GM12892 (cell line): ENCODE measurements around the gene P2RX1.

Experiments
- POLR2A ChIP-seq: IDR thresholded peaks from 2 replicates; pipeline ENCODE4 v1.6.1; 2011; ENCODE audit warnings: low read depth, low read length, control low read depth
- POLR2AphosphoS5 ChIP-seq: IDR thresholded peaks from 2 replicates; pipeline ENCODE4 v1.6.1; 2011; ENCODE audit warnings: low read depth, low read length, control low read depth
- TAF1 ChIP-seq: IDR thresholded peaks from 2 replicates; pipeline ENCODE4 v1.6.1; 2011; ENCODE audit warnings: low read depth, mild to moderate bottlenecking, control low read depth, low read length, borderline replicate concordance

- TF ChIP-seq POLR2AphosphoS5 = no peak
- no peak for TF ChIP-seq POLR2A
- no peak for TF ChIP-seq TAF1
Observed at GRCh38 chr17:3915581-3915994, 677 bp downstream of the P2RX1 start.
